ENCODE results near the gene HTATIP2.

GRCh38 chr11:20368438-20368837 lies 4.9 kb downstream of the HTATIP2 start:
- TF ChIP-seq CTCF (conservative IDR thresholded peaks at IDR 0.05; ENCODE audit: low read depth in 2 of 2) = no peak
- no peak for TF ChIP-seq POLR2AphosphoS5 (IDR thresholded peaks at IDR 0.05; ENCODE audit: low read depth)
- TF ChIP-seq EZH2 (IDR thresholded peaks at IDR 0.05; ENCODE audit: low read depth, unreplicated experiment) = no peak
- TF ChIP-seq REST (IDR thresholded peaks at IDR 0.05; ENCODE audit: unreplicated experiment) = no peak
- TF ChIP-seq NANOG (IDR thresholded peaks at IDR 0.05; ENCODE audit: borderline replicate concordance) = no peak
- TF ChIP-seq EZH2phosphoT487 (IDR thresholded peaks at IDR 0.05; ENCODE audit: unreplicated experiment) = no peak
- no peak for TF ChIP-seq JUNB (IDR thresholded peaks at IDR 0.05; ENCODE audit: unreplicated experiment)
- TF ChIP-seq ETS1 (IDR thresholded peaks at IDR 0.05) = no peak
- no peak for TF ChIP-seq STAT1 (IDR thresholded peaks at IDR 0.05; ENCODE audit: unreplicated experiment)
- TF ChIP-seq CREB1 (CRISPR knock-in tag; IDR thresholded peaks at IDR 0.05; ENCODE audit: low read depth) = no peak
- no peak for TF ChIP-seq ZNF331 (CRISPR knock-in tag; IDR thresholded peaks at IDR 0.05; ENCODE audit: low read depth)
- no peak for TF ChIP-seq ZNF114 (CRISPR knock-in tag; IDR thresholded peaks at IDR 0.05)
- TF ChIP-seq ZNF462 (CRISPR knock-in tag; IDR thresholded peaks at IDR 0.05) = no peak
